ENCODE measurements around the gene PXDN.
"Not testable (repeated sequence)": the region's sequence is repeated elsewhere in the genome, so short reads cannot be mapped to it uniquely, and the experiment has no call there.

Gene PXDN

DNA sequence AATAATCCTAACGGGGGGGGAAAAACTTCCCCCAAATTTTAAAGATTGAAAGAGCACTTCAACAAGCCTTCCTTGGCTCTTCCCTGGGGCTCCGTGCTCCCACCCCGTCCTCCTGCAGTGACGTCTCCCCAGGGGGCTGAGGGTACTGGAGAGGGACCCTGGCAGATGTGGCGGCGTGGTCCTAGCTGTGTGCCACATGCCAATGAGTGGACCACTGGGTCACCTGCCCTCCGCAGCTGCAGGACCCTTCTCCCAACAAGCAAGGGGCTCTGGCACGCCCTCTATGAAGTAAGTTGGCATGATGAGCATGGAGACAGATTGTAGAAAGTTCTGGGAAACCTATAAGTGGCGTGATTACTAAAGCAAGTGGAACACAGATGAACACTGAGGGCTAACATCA is 46.7 kb downstream of the PXDN start:
- DNase-seq: no peak

DNA sequence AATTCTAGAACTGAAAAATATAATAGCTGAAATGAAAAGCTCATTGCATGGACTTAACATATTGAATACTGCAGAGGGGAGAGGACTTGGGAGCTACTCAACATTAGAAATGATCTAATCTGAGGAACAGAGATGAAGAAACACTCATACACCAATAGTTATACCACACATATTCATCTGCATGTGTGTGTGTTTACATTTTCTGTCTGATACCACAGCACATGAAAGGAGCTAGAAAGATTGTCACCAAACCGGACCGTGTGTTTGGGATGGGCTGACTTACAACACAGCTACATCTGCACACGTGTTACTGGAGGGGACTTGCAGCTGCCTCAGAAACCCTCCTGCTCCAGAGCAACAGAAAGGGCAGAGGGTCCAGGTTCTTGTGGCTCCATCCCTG is 47.8 kb downstream of the PXDN start:
- DNase-seq: no peak

DNA sequence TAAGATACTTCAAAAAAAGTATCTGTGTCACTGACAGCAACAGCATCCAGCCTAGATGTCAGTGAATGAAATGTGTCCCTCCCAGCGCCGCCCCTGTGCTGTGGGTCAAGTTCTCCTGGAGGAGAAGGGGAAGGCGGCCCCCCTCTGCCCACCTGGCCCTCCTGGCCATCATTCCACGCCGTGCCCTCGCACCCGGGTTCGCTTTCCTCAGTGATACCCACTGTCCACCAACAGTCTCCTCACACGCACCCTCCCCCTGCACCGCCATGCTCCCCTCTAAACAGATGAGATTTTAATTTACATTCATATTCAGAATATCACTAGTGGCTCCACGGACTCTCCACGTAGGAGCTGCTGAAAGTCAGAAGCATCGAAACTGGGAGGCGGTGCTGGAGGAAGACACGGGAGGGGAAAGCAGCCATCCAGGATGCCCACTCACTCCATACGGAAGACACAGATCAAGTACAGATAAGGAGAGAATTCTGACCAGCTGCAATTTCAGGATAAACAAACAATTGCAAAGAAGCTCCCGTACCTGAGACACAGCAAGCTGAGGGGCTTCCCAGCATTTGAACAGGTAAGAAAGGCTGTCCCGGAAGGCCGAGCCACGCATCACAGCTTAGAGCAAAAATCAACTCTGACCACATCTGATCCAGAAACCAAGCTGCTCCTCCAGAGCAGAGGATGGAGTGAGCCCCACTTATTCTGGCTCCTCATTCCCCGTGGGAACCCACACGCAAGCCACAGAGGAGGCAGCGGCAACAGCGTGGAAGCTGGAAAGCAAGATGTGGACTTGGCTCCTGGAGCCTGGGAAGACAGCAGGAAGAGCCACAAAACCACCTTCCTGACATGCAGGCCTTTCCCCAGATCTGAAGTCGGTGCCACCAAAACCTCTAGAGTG is 49.7 kb downstream of the PXDN start:
- no peak for DNase-seq

DNA sequence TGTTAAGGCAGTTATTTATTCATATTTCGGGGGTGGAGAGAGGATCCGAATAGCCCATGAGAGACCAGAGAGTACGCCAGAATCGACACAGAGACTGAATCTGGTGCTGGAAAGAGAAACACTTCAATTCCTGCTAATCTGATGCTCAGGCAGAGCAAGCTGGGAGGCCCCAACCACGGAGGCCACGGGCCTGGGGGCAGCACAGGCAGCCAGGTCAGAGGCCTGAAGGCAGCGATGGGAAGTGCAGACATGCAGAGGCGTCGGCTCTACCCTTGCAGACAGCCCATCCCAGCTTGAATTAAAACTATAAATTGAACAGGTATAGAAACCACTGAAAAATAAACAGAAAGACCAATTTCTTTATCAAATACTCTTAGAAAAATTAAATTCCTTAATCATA is 50.6 kb downstream of the PXDN start:
- DNase-seq: no peak

DNA sequence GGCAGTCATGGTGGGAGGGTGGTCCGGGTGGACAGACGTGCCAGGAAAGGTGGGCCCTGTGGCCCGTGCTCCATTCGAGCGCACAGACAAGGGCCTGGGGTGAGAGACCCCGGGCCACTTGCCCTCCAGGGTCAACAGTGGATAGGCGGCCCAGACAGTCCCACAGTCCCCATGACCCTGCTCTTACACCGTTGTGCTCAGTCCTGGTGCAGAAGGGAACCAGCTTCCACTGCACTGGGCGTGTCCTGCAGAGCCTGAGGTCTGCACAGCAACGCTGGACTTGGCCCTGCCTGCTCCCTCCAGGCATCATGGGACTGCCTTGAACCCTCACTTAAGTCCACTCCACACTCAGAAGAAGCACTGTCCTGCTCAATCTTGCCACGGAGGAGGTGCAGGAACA is 52.0 kb downstream of the PXDN start:
- DNase-seq: no peak

DNA sequence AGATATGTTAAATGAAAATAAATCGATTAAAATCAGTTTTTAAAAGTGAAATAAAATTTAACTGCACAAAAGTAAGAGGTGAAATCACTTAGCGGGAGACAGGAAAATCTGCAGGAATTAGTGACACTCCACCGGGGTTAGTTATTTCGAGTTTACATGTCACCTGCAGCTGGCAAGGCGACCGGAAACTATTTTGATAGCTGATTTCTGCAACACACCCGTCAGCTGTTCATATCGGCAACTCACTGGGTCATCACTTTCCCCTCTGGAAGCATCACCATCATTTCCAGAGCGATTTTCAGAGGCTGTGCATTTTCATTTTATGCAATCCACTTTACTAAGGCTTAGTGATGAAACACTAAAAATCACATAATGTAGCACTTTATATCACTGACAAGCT is 52.9 kb downstream of the PXDN start:
- no peak for DNase-seq

DNA sequence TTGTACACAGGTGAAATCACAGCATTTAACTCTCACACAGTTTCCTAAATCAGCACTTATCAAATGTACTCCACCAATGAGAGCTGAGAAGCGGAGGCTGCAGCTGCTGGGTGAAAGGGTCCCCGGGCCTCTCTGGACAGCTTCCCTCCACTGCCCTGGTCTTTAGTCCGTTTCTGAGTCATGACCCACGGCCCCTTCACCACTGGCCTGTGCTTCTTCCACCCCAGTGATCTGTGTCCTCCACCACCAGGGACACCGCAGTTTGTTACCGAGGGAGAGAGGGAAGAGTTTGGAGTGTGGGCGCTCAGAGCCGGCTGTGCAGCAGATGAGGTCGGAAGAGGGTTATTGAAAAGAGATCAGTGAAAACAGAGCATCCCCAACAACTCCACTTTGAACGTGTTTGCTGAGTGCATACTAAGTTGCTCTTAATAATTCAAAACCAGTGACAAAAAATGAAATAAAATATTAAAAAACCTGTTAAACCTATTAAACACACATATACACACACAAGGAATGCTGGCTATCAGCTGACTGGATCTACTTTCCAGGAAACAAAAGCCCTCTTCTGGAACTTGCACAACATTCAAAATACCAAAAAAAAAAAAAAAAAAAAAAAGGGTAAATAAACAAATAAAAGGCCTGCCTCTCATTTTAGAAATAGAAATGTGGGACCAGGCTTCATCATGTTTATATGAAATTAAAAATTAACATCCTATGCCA is 54.1 kb downstream of the PXDN start:
- no peak for DNase-seq

DNA sequence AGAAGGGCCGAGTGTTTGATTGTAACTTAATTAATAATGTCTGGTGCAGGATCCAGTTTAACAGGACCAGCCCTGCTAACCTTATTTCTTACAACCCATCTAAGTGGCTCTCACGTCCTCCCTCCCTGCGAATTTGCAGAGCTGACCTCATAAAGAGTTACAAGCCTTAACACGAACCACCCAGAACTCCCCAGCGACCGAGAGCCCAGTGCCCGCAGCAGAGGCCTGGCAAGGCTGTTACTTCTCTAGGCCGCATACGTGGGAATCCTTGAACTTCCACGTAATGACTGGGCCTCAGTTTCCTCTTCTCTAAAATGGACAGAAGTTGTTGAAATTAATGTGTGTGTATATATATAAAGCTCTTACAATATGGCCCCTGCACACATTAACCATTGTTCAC is 55.5 kb downstream of the PXDN start:
- no peak for DNase-seq

DNA sequence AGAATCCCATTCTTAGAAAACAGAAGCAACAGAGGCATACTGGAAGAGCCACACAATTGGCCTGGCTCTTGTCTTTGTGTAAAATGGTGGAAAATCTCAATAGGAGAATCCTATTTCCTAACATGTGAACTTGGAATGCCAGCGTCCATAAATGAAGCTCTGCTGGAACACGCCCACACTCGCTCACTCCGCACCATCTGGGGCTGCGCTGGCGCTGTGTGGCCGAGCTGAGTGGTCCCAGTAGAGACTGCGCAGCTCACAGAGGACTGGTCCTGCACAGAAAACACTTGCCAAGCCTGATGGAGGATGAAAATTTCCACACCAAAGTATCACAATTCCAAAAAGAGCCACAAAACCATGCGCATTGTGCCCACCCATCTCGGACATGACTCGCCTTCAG is 56.2 kb downstream of the PXDN start:
- no peak for DNase-seq

DNA sequence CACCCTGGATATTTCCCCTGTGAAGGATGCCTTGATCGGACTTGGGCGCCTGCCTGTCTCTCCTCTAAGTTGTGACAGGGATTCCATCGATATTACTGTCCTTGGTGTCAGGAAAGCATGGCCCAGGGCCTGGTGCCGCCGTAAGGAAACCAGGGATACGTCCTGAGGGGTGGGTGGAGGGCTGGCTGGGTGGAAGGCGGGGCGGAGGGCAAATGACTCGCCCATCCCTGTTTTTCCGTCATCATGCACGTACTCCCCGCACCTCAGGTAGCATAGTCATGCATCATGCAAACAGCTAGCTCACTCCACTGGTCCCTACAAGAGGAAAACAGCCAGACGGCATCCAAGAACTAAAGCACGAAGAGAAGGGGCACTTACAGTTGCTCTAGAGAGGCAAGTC is 57.1 kb downstream of the PXDN start:
- DNase-seq: no peak

DNA sequence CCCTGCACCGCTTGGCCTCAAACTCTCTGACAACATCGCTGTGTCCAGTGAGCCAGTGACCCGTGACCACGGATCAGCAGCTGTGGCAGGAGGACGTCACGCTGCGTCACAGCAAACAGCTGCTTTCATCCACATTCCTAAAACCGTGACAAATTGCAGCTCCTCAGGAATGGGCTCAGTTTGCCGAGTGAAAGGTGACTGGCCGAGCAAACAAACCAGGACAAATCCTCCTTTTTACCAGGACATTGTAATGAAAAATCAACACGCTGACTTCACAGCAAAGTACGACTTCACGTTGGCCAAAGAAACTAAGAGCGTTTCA is 57.6 kb downstream of the PXDN start:
- no peak for DNase-seq

DNA sequence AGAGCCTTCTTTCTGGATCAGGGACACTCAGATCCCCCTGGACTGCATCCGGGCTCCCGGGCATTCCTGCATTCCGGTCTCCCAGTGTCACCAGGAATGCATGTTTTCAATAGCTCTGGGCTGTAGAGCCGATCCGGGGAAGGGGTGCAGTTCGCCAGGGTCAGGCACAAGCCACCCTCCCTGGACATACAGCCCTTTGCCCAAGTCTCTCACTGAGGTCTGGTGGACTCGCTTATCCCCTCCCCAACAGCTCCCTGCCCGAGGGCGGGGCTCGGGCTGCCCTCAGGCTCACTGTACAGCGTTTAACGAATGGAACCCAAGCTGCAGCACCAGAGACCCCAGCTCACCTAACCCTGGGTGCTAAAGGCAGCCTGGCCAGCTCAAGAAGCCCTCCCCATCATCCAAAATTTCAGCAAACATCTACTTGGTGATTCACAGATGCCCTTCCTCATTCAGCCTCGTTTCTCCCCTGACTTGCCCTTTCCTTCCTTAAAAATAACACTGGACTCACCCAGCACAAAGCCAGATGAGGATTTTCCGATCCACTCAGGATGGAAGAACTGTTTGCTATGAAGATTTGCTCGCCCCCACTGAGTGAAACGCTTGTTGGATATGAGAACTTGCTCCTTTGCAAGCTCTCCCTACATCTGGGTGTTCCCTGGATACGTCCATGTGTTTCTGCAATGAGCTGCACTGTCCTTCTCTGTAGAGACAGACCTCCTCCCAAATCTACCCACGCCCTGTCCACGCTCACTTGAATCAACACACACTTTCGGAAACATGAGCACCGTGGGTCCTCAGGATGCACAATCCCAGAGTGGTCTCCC is 58.1 kb downstream of the PXDN start:
- no peak for DNase-seq

DNA sequence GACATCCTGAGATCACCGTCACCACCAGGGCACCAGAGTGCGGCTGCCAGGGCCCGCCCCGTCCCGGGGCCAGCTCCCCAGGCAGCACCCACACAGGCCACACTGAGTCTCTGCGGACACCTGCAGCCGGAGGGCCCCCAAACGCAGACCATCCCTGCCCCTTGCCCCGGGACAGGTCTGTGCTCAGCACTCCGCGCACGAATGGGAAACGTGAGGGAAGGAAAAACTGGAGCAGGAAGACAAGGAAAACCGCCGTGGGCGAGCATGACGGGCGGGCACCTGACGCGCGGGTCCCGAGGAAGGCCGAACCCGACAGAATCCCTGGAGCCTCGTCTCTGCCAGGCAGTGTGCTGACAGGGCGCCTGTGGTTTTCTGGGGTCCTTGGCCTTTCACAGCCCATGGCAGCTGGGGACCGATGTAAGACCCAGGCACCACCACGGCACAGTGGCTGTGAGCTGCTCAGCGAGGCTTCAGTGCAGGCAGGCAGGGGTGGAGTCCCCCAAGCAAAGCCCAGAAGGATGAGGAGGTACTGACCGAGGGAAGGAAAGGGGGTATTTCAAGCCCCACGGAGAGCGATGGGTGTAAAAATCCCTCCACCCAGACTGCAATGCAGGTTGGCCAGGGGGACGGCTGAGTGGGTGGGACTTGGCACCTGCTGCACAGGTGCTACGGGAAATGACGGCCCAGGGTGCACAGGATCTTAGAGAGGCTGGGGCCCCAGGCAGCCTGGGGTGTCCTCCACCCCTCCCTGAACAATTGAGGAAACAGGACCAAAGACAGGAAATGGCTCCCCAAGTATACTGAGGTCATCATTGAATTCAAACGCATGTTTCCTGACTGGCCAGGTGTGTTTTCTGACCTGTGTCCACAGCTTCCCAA is 59.0 kb downstream of the PXDN start:
- DNase-seq: no peak

DNA sequence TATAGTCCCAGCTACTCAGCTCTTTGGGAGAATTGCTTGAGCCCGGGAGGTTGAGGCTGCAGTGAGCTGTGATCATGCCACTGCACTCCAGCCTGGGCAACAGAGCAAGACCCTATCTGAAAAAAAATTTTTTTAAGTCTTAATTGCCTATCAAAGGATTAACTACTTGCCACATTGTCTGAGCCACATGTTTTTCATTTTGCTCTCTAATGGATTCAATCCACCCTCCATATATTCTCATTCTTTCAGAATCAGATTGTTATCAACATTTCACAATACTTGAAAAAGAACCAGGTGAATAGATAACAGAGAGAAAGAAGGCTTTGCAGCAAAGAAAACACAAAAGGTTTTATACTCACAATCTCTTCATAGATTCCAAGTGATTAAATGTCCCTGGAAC is 61.0 kb downstream of the PXDN start:
- DNase-seq: no peak

DNA sequence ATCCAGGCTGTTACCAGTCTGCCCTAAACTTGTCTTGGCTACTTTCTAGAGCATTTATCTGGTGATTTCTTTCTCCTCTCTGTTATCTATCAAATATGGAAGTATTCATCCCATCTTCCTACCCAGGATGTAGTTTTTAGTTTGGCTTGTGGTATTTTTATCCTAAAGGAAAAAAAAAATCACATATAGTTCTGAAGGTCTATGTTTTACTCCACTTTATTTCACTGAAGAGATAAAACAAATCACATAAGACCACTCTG is 62.2 kb downstream of the PXDN start:
- no peak for DNase-seq

DNA sequence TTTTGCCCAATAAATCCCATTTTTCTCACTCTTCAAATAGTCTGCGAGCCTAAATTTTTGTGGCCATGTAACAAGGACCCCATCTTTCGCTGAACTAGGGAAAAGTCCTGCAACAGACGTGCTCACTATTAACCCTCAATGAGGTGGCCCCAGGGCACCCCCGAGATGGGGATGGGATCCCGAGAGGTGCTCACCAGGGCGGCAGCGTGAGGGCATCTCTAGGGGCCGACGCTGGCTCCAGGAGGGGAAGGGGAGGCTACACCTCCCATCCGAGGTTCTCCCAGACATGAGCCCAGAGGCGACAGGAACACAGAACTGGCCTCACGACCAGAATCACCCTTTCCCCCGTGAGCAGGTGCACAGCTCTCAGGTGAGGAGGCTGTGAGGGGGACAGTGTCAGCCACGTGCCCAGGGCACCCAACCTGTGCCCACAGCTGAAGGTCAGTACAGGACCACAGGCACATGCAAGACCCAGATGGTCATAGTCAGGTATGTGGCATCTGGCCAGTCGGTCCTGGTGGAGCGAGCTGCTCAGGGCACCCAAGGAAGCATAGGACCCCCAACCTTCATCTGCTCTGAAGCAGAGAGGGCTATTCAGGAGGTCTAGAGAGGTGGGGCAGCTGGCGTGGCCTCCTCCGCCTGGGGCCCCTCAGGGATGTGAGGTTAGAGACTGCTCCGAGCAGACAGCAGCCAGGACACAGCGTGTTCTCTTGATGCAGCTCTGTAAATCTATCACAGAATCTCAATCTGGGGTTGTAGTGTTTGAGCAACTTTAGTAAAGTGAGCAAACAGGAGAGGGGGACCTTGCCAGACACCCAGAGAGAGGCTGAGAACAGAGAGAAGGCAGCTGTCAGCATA is 62.8 kb downstream of the PXDN start:
- DNase-seq: no peak

DNA sequence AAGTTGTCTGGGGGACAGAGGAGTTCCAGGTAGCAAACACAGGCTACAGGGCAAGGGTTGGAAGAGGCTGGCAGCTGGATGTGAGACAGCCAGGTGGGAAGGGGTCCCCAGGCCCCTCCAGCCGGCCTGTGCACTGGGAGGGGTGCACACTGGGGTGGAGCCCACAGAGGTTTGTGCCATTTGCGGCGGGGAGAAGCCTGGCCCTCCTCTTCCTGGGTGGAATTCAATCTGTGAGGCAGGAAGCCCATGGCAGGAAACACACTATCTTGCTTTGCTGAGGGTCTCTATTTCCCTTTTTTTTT is 63.3 kb downstream of the PXDN start:
- no peak for DNase-seq

DNA sequence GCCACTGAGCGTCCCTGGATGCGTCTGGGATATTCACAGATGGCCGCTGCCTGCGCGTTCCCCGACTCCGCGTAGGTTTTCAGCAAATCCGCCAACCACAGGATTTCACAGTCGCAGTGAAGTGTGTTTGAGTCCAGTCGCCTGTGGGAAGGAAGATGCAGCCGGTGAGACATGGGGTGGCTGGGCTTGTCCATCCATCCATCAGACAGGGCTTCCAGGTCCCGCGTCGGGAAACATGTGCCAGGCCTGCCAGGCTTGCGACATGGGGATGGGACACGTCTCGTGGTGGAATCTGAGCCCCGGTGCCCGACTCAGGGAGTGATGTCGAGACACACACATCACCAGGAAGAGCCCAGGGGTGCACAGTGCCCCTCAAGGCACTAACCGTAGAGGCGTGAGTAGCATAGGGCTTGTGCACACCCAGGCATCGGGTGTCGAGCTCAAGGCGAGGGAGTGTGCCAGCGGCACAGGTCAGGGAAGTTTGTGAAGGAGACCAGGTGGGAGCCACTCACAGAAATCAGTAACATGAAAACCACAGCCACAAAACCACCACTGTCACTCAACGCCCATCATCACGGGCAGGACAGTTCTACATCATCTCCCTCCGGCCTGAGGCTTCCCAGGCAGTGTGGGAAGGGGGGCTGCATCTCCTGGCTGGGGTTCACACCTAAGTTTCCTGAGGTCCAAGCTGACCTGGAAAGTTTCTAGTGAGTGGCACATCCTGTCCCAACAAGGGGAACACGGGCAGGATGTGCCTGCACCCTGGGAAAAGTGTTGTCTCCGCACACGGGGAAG is 63.9 kb downstream of the PXDN start:
- DNase-seq: no peak

DNA sequence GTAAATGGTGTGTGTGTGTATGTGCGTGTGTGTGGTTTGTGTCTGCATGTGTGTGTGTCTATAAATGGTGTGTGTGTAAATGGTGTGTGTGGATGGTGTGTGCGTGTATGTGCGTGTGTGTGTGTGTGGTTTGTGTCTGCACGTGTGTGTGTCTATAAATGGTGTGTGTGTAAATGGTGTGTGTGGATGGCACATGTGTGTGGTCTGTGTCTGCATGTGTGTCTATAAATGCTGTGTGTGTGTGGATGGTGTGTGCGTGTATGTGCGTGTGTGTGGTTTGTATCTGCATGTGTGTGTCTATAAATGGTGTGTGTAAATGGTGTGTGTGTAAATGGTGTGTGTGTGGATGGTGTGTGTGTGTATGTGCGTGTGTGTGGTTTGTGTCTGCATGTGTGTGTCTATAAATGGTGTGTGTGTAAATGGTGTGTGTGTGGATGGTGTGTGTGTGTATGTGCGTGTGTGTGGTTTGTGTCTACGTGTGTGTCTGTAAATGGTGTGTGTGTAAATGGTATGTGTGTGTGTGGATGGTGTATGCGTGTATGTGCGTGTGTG is 64.8 kb downstream of the PXDN start:
- DNase-seq: not testable (repeated sequence)

DNA sequence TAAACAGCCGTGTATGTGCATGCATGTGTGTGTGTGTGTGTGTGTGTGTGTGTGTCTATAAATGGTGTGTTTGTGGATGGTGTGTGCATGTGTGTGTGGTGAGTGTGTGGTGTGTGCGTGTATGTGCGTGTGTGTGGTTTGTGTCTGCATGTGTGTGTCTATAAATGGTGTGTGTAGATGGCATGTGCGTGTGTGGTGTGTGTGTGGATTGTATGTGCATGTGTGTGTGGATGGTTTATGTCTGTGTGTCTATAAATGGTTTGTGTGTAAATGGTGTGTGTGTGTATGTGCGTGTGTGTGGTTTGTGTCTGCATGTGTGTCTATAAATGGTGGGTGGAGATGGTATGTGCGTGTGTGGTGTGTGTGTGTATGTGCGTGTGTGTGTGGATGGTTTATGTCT is 65.2 kb downstream of the PXDN start:
- DNase-seq: not testable (repeated sequence)

DNA sequence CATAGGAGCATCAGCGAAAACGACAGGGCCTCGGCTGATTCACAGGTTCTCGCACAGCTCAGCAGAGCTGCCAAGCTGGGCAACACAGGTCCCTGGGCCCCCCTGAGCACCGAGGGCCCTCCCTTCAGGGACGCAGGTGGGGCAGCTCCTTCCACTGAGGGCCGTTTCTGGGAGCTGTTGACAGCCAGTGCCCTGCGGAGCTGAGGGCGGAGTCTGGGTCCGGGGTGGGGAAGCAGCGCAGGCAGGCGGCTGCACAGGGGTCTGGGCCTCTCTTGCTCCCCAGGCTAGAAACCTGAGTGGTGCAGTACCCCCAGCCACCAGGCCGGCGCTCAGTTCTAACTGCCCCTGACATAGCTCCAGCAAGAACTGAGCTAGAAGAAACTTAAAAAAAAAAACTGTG is 65.7 kb downstream of the PXDN start:
- DNase-seq: no peak
